HL-60 (cell line): ENCODE data around the gene COMP.

Experiments used
- DNase-seq, 2 experiments: peaks; one replicate each; pipeline ENCODE4 v3.0.0-alpha.2; 2010 to 2020; ENCODE audit warnings: low read depth in 1 of 2, low spot score in 1 of 2
- H3K27ac ChIP-seq: fragments of 250-450 bp; sonication (Bioruptor Pico); replicated peaks from 2 replicates; pipeline ENCODE4 v1.5.1; 2020; ENCODE audit warnings: mild to moderate bottlenecking, moderate library complexity
- H3K27me3 ChIP-seq: fragments of 250-450 bp; sonication (Bioruptor Pico); 2 replicates; pipeline ENCODE4 v1.5.1; 2021; ENCODE audit warnings: mild to moderate bottlenecking, moderate library complexity; ENCODE audit not compliant: insufficient read depth, poor library complexity, severe bottlenecking
- H3K4me3 ChIP-seq: replicated peaks from 2 replicates; pipeline ENCODE4 v1.5.1; 2011; ENCODE audit warnings: mild to moderate bottlenecking, control low read depth, low read length; ENCODE audit not compliant: insufficient read depth
- CTCF ChIP-seq: IDR thresholded peaks from one replicate; pipeline ENCODE4 v1.5.1; 2011; ENCODE audit warnings: low read length, control low read depth, inconsistent platforms; ENCODE audit not compliant: insufficient read depth
- GABPA ChIP-seq: IDR thresholded peaks from 2 replicates; pipeline ENCODE4 v1.6.1; 2012; ENCODE audit warnings: low read depth
- POLR2AphosphoS5 ChIP-seq: IDR thresholded peaks from 2 replicates; pipeline ENCODE4 v1.6.1; 2012; ENCODE audit warnings: low read depth
- SPI1 ChIP-seq: IDR thresholded peaks from 2 replicates; pipeline ENCODE4 v1.6.1; 2012; ENCODE audit warnings: low read depth, mild to moderate bottlenecking, borderline replicate concordance
- TF ChIP-seq, protein P1 (sequence below): IDR thresholded peaks from 2 replicates; pipeline ENCODE4 v1.6.1; 2012; ENCODE audit warnings: low read depth; ENCODE audit not compliant: insufficient replicate concordance

The COMP gene

GRCh38 chr19:18763674-18764590, 27.2 kb downstream of the COMP start:
- no peak for DNase-seq
- H3K4me3 ChIP-seq, result no peak overlapping the region
- no peak overlapping the region for H3K27ac ChIP-seq
- TF ChIP-seq GABPA (no peak), POLR2AphosphoS5 (0 out of 2 replicates have a peak, but pooled peaks have one; percentile 18)
- H3K27me3 ChIP-seq, result no peaks in the 10 kb centered on the region

DNA sequence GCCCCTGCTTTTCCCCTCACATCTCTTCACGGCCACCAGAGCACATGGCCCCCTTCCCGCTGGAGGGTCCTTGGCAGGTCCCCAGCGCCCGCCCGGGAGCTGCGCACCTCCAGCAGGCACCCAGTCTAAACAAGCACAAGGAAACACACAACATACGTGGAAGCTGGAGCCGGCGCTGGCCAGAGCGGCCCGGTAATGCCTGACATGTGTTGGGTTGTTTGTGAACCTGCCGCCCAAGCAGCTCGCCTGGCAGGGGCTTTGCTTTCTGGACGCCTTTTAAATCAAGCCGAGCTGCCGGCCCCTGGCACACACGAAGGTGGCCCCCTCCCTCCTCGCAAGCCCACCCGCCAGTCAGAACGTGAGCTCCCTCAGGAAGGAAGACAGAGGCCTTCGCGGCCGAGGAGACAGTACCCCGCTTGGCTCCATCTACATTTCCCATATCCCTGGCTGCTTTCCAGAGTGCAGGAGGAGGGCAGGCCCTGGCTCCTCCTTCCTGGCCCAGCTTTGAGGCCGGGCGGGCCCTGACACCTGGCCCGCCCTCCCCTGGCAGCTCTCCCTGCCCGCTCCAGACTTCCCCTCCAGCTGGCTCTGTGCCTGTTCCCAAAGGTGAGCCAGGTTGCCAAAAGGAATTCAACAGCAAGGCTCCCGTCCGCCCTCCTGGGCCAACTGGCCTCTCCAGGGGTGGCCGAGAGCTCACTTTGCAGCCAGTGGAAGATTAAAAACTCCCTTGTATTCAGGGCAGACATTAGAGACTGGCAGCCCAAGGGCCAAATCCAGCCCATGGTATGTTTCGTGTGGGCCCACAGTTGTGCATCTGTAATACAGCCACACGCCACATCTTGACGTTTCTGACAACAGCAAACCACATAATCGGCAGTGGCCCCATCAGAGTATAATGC, 28.7 kb downstream of the COMP start:
- TF ChIP-seq GABPA, result no peak
- TF ChIP-seq POLR2AphosphoS5, result no peak
- TF ChIP-seq, protein P1, sequence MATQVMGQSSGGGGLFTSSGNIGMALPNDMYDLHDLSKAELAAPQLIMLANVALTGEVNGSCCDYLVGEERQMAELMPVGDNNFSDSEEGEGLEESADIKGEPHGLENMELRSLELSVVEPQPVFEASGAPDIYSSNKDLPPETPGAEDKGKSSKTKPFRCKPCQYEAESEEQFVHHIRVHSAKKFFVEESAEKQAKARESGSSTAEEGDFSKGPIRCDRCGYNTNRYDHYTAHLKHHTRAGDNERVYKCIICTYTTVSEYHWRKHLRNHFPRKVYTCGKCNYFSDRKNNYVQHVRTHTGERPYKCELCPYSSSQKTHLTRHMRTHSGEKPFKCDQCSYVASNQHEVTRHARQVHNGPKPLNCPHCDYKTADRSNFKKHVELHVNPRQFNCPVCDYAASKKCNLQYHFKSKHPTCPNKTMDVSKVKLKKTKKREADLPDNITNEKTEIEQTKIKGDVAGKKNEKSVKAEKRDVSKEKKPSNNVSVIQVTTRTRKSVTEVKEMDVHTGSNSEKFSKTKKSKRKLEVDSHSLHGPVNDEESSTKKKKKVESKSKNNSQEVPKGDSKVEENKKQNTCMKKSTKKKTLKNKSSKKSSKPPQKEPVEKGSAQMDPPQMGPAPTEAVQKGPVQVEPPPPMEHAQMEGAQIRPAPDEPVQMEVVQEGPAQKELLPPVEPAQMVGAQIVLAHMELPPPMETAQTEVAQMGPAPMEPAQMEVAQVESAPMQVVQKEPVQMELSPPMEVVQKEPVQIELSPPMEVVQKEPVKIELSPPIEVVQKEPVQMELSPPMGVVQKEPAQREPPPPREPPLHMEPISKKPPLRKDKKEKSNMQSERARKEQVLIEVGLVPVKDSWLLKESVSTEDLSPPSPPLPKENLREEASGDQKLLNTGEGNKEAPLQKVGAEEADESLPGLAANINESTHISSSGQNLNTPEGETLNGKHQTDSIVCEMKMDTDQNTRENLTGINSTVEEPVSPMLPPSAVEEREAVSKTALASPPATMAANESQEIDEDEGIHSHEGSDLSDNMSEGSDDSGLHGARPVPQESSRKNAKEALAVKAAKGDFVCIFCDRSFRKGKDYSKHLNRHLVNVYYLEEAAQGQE, result no peak
- TF ChIP-seq CTCF, result no peak
- no peak for TF ChIP-seq SPI1
- no peak for DNase-seq
- Histone ChIP-seq H3K27me3 (no peaks in the 10 kb centered on the region), H3K4me3 (no peak overlapping the region), H3K27ac (no peak overlapping the region)

GRCh38 chr19:18761531-18762110, 29.5 kb downstream of the COMP start:
- Histone ChIP-seq H3K27me3 (no peaks in the 10 kb centered on the region), H3K27ac (no peak overlapping the region), H3K4me3 (no peak overlapping the region)
- DNase-seq, result no peak
- no peak for TF ChIP-seq SPI1
- TF ChIP-seq CTCF, result no peak
- TF ChIP-seq, protein P1, result no peak
- TF ChIP-seq GABPA, result no peak
- no peak for TF ChIP-seq POLR2AphosphoS5
